ENCODE data around the gene NIPAL3.

- TF ChIP-seq, protein P1, sequence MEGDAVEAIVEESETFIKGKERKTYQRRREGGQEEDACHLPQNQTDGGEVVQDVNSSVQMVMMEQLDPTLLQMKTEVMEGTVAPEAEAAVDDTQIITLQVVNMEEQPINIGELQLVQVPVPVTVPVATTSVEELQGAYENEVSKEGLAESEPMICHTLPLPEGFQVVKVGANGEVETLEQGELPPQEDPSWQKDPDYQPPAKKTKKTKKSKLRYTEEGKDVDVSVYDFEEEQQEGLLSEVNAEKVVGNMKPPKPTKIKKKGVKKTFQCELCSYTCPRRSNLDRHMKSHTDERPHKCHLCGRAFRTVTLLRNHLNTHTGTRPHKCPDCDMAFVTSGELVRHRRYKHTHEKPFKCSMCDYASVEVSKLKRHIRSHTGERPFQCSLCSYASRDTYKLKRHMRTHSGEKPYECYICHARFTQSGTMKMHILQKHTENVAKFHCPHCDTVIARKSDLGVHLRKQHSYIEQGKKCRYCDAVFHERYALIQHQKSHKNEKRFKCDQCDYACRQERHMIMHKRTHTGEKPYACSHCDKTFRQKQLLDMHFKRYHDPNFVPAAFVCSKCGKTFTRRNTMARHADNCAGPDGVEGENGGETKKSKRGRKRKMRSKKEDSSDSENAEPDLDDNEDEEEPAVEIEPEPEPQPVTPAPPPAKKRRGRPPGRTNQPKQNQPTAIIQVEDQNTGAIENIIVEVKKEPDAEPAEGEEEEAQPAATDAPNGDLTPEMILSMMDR (IDR thresholded peaks at IDR 0.05), result no peak
- TF ChIP-seq POLR2A (IDR thresholded peaks at IDR 0.05; ENCODE audit: low read depth) (no peak), EP300 (IDR thresholded peaks at IDR 0.05) (no peak)
Observed at GRCh38 chr1:24516506-24516905, 100.9 kb downstream of the NIPAL3 start.

Measured in esophagus muscularis mucosa (tissue), 4 donors.